ENCODE measurements around the gene DNAH5. TPM values are rescaled to one million over a fixed set of nuclear protein-coding genes. Genes with fewer than 3 reads are reported as not detected.

DNAH5 gene
- polyA plus RNA-seq, 1 donor (not counting 4 experiments of a cell fraction or from before 2014, with no cell fraction given): 0.73 TPM

GRCh38 chr5:13926731-13927130 lies 17.8 kb downstream of the DNAH5 start:
- DNase-seq (ENCODE audit: low read depth, low spot score): no peak
- Histone ChIP-seq H3K27me3 (ENCODE audit: control insufficient read depth, extremely low read depth, insufficient read depth, low read length) (no peaks in the 10 kb centered on the region), H3K4me3 (ENCODE audit: control insufficient read depth in 2 of 3, extremely low read depth in 1 of 3, insufficient read depth in 2 of 3, low read depth in 1 of 3, low read length in 3 of 3) (no peak overlapping the region), H4K20me1 (ENCODE audit: control insufficient read depth, extremely low read depth, insufficient read depth, low read length) (no peaks in the 10 kb centered on the region), H3K4me1 (ENCODE audit: control insufficient read depth, extremely low read depth, insufficient read depth, low read length) (peaks cover 17% of the 10 kb centered on the region), H3K4me2 (ENCODE audit: control insufficient read depth, extremely low read depth, insufficient read depth, low read depth, low read length) (no peak overlapping the region), H3K9ac (ENCODE audit: control insufficient read depth, extremely low read depth, insufficient read depth, low read length) (no peak overlapping the region), H3K36me3 (ENCODE audit: control insufficient read depth in 2 of 2, extremely low read depth in 1 of 2, insufficient read depth in 2 of 2, low read length in 2 of 2) (no peaks in the 10 kb centered on the region), H3K27ac (ENCODE audit: control insufficient read depth, insufficient read depth, low read length) (no peak overlapping the region), H3K79me2 (ENCODE audit: control insufficient read depth, insufficient read depth, low read length) (no peaks in the 10 kb centered on the region), H2AFZ (ENCODE audit: control insufficient read depth, low read length) (no peak overlapping the region), H3K9me3 (ENCODE audit: control insufficient read depth, low read depth, low read length) (no peaks in the 10 kb centered on the region), H3K9me1 (ENCODE audit: control insufficient read depth, extremely low read depth, insufficient read depth, low read length) (peaks cover 2% of the 10 kb centered on the region)
- FAIRE-seq: no peak
- TF ChIP-seq, protein P1, sequence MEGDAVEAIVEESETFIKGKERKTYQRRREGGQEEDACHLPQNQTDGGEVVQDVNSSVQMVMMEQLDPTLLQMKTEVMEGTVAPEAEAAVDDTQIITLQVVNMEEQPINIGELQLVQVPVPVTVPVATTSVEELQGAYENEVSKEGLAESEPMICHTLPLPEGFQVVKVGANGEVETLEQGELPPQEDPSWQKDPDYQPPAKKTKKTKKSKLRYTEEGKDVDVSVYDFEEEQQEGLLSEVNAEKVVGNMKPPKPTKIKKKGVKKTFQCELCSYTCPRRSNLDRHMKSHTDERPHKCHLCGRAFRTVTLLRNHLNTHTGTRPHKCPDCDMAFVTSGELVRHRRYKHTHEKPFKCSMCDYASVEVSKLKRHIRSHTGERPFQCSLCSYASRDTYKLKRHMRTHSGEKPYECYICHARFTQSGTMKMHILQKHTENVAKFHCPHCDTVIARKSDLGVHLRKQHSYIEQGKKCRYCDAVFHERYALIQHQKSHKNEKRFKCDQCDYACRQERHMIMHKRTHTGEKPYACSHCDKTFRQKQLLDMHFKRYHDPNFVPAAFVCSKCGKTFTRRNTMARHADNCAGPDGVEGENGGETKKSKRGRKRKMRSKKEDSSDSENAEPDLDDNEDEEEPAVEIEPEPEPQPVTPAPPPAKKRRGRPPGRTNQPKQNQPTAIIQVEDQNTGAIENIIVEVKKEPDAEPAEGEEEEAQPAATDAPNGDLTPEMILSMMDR (optimal IDR thresholded peaks at IDR 0.05 in 1 of 3, IDR thresholded peaks at IDR 0.05 in 1 of 3, conservative IDR thresholded peaks at IDR 0.05 in 1 of 3; ENCODE audit: extremely low read depth in 1 of 3, insufficient read depth in 2 of 3, low read length in 3 of 3): no peak
- no peak for TF ChIP-seq EZH2 (IDR thresholded peaks at IDR 0.05; ENCODE audit: low read length)
- dilution Hi-C loops (cut with MboI; ENCODE audit: extremely low pct_ligation_motif_present, low sequenced_read_pairs): no loop called here

GRCh38 chr5:13921578-13921977 lies 22.9 kb downstream of the DNAH5 start:
- no peaks in the 10 kb centered on the region for H3K27me3 ChIP-seq (ENCODE audit: control insufficient read depth, extremely low read depth, insufficient read depth, low read length)
- H3K4me2 ChIP-seq (ENCODE audit: control insufficient read depth, extremely low read depth, insufficient read depth, low read depth, low read length): peak overlapping the region; percentile 41
- peak; percentile 51 for FAIRE-seq
- no peaks in the 10 kb centered on the region for H3K36me3 ChIP-seq (ENCODE audit: control insufficient read depth in 2 of 2, extremely low read depth in 1 of 2, insufficient read depth in 2 of 2, low read length in 2 of 2)
- peak overlapping the region; percentile 42 for H2AFZ ChIP-seq (ENCODE audit: control insufficient read depth, low read length)
- H3K4me1 ChIP-seq (ENCODE audit: control insufficient read depth, extremely low read depth, insufficient read depth, low read length): peaks cover 9% of the 10 kb centered on the region
- H3K9me3 ChIP-seq (ENCODE audit: control insufficient read depth, low read depth, low read length): no peaks in the 10 kb centered on the region
- no peak for DNase-seq (ENCODE audit: low read depth, low spot score)
- H4K20me1 ChIP-seq (ENCODE audit: control insufficient read depth, extremely low read depth, insufficient read depth, low read length): no peaks in the 10 kb centered on the region
- TF ChIP-seq, protein P1 (optimal IDR thresholded peaks at IDR 0.05 in 1 of 3, IDR thresholded peaks at IDR 0.05 in 1 of 3, conservative IDR thresholded peaks at IDR 0.05 in 1 of 3; ENCODE audit: extremely low read depth in 1 of 3, insufficient read depth in 2 of 3, low read length in 3 of 3): no peak
- no peak for TF ChIP-seq EZH2 (IDR thresholded peaks at IDR 0.05; ENCODE audit: low read length)
- dilution Hi-C loops (cut with MboI; ENCODE audit: extremely low pct_ligation_motif_present, low sequenced_read_pairs): no loop called here
- no peaks in the 10 kb centered on the region for H3K79me2 ChIP-seq (ENCODE audit: control insufficient read depth, insufficient read depth, low read length)
- no peaks in the 10 kb centered on the region for H3K9me1 ChIP-seq (ENCODE audit: control insufficient read depth, extremely low read depth, insufficient read depth, low read length)
- peak overlapping the region in 1 of 3 experiments; percentile 20 for H3K4me3 ChIP-seq (ENCODE audit: control insufficient read depth in 2 of 3, extremely low read depth in 1 of 3, insufficient read depth in 2 of 3, low read depth in 1 of 3, low read length in 3 of 3)
- H3K9ac ChIP-seq (ENCODE audit: control insufficient read depth, extremely low read depth, insufficient read depth, low read length): no peak overlapping the region
- H3K27ac ChIP-seq (ENCODE audit: control insufficient read depth, insufficient read depth, low read length): no peak overlapping the region
